ENCODE data around the gene MYO7B. TPM values are rescaled to one million over a fixed set of nuclear protein-coding genes. Genes with fewer than 3 reads are reported as not detected.

Gene MYO7B
- total RNA-seq, 4 donors from 2014 or later = 0.30 to 0.78 TPM; not detected in 2

DNA sequence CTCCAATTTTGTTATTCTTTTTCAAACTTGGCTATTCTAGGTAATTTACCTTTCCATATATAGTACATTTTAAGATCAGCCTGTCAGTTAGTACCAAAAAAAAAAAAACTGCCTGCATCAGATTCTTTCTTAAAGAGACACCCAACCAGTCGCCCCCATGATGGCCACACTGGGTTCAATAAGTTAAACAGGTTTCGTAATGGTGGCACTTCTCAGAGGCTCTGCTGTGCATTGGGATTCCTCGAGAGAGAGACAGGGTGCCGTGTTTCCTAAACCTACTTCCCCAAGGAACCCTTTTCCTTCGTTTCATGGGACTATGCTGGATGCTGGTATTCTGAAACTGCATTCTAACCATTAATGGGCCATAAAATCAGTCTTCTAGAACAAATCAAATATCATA lies 37.4 kb downstream of the MYO7B start:
- DNase-seq (ENCODE audit: low spot score in 2 of 2) = no peak
- Histone ChIP-seq H3K4me3 (no peak overlapping the region), H3K36me3 (no peaks in the 10 kb centered on the region), H3K27ac (no peak overlapping the region), H3K4me1 (peaks cover 0 to 37% (median 19%) of the 10 kb centered on the region in 4 donors), H3K27me3 (no peaks in the 10 kb centered on the region), H3K9me3 (no peaks in the 10 kb centered on the region)
- 86 to 88% methylated on average over 5 of the region's 5 CpGs for WGBS, 2 donors
- TF ChIP-seq, protein P1, sequence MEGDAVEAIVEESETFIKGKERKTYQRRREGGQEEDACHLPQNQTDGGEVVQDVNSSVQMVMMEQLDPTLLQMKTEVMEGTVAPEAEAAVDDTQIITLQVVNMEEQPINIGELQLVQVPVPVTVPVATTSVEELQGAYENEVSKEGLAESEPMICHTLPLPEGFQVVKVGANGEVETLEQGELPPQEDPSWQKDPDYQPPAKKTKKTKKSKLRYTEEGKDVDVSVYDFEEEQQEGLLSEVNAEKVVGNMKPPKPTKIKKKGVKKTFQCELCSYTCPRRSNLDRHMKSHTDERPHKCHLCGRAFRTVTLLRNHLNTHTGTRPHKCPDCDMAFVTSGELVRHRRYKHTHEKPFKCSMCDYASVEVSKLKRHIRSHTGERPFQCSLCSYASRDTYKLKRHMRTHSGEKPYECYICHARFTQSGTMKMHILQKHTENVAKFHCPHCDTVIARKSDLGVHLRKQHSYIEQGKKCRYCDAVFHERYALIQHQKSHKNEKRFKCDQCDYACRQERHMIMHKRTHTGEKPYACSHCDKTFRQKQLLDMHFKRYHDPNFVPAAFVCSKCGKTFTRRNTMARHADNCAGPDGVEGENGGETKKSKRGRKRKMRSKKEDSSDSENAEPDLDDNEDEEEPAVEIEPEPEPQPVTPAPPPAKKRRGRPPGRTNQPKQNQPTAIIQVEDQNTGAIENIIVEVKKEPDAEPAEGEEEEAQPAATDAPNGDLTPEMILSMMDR (IDR thresholded peaks at IDR 0.05) = no peak
- no peak for TF ChIP-seq EP300 (IDR thresholded peaks at IDR 0.05)
- no peak for TF ChIP-seq POLR2A (IDR thresholded peaks at IDR 0.05)

DNA sequence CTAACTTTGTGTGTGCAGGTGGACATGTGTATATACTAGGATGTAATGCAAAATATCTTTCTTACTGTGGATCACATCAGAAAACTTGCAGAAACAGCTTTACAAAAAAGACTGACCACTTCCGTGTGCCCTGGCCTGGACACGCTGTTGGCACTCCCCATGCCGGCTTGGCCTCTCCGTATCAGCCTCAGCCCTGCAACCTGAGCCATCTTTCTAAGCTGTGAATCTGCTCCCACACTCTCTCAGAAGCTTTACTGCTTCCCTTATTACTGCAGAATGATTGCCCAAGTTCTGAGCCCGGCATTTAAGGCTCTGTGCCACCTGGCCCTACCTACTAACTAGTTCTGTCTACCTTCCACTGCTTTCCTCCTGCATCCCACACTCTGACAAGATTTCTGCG lies 37.8 kb downstream of the MYO7B start:
- 83 to 85% methylated on average over 6 of the region's 6 CpGs for WGBS, 2 donors
- no peak overlapping the region for H3K4me3 ChIP-seq
- TF ChIP-seq POLR2A (IDR thresholded peaks at IDR 0.05) (no peak), EP300 (IDR thresholded peaks at IDR 0.05) (no peak)
- TF ChIP-seq, protein P1 (IDR thresholded peaks at IDR 0.05) = no peak
- DNase-seq (ENCODE audit: low spot score in 2 of 2) = no peak
- H3K27me3 ChIP-seq = no peaks in the 10 kb centered on the region
- no peaks in the 10 kb centered on the region for H3K36me3 ChIP-seq
- H3K9me3 ChIP-seq = no peaks in the 10 kb centered on the region
- H3K27ac ChIP-seq = no peak overlapping the region
- H3K4me1 ChIP-seq = peaks cover 0 to 35% (median 17%) of the 10 kb centered on the region in 4 donors

DNA sequence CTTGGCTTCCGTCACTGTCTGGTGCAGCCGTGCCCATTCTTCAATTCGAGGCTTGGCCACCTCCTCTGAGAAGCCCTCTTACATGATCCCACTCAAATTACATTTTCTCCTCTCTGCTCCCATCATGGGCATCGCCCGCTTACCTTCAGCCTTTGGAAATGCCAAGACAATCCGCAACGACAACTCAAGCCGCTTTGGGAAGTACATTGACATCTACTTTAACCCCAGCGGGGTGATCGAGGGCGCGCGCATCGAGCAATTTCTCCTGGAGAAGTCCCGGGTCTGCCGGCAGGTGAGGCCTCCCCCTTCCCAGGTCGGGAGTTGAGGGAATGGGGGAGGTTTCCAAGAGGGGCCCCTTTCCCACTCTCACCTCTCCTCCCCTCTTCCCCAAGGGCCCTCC lies 38.3 kb downstream of the MYO7B start:
- no peaks in the 10 kb centered on the region for H3K9me3 ChIP-seq
- H3K36me3 ChIP-seq = no peaks in the 10 kb centered on the region
- no peak for DNase-seq (ENCODE audit: low spot score in 2 of 2)
- no peak overlapping the region for H3K27ac ChIP-seq
- TF ChIP-seq POLR2A (IDR thresholded peaks at IDR 0.05) = no peak
- no peak for TF ChIP-seq EP300 (IDR thresholded peaks at IDR 0.05)
- TF ChIP-seq, protein P1 (IDR thresholded peaks at IDR 0.05) = no peak
- no peak overlapping the region for H3K4me3 ChIP-seq
- no peaks in the 10 kb centered on the region for H3K27me3 ChIP-seq
- peaks cover 0 to 31% (median 15%) of the 10 kb centered on the region in 4 donors for H3K4me1 ChIP-seq
- WGBS, 2 donors = 92 to 94% methylated on average over 17 of the region's 17 CpGs

DNA sequence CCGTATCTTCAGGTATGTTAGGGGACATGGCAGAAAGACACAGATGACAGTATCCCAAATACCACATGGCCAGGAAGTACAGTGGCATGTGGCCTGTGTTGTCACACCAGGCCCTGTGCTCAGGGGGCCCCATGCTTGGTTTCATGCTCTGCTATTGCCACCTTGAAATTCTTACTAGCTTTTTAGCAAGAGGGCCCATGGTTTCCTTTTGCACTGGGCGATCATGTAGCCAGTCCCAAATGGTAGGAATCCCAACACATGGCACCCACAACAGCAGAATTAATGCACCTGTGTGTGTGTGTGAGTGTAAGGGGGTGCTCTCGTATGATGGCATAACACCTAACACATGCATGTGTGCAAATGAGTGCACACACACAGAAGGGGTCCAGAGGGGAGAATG lies 39.2 kb downstream of the MYO7B start:
- WGBS, 2 donors = 95 to 97% methylated on average over 3 of the region's 3 CpGs
- Histone ChIP-seq H3K4me1 (peaks cover 0 to 23% (median 11%) of the 10 kb centered on the region in 4 donors), H3K9me3 (no peaks in the 10 kb centered on the region), H3K4me3 (no peak overlapping the region), H3K27ac (no peak overlapping the region), H3K27me3 (no peaks in the 10 kb centered on the region), H3K36me3 (no peaks in the 10 kb centered on the region)
- TF ChIP-seq EP300 (IDR thresholded peaks at IDR 0.05) = no peak
- TF ChIP-seq, protein P1 (IDR thresholded peaks at IDR 0.05) = no peak
- TF ChIP-seq POLR2A (IDR thresholded peaks at IDR 0.05) = no peak
- no peak for DNase-seq (ENCODE audit: low spot score in 2 of 2)

DNA sequence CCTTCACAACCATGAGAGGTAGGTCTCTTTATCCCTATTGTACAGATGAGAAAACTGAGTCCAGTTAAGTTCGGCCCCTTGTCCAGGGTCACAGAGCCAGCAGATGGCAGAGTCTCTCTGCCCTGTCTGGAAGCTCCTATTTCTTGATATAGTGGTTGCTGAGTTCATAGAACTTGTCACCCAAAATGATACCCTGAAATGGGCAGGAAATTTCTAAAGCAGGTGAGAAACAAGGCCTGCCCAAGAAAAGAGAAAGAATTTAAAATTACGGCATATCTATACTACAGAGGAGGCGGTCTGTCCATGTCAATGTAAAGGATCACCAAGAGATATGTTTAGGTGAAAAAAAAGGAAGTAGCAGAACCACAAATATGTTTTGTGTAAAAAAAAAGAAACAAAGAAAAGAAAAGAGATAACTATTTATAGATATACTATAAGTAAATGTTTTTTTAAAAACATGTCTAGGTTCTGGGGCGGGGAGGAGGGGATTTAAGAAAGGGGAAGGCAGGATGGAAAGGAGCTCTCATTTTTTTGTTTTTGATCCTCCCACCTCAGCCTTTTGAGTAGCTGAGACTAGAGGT lies 39.8 kb downstream of the MYO7B start:
- peaks cover 0 to 17% (median 5%) of the 10 kb centered on the region in 4 donors for H3K4me1 ChIP-seq
- H3K27me3 ChIP-seq = no peaks in the 10 kb centered on the region
- no peak for TF ChIP-seq POLR2A (IDR thresholded peaks at IDR 0.05)
- TF ChIP-seq EP300 (IDR thresholded peaks at IDR 0.05) = no peak
- TF ChIP-seq, protein P1 (IDR thresholded peaks at IDR 0.05) = no peak
- H3K36me3 ChIP-seq = no peaks in the 10 kb centered on the region
- H3K9me3 ChIP-seq = no peaks in the 10 kb centered on the region
- H3K27ac ChIP-seq = no peak overlapping the region
- no peak overlapping the region for H3K4me3 ChIP-seq
- DNase-seq (ENCODE audit: low spot score in 2 of 2) = no peak
- WGBS, 2 donors = 81 to 90% methylated on average over 4 of the region's 4 CpGs

All from tibial nerve (tissue), 4 donors.